Keratinocyte (primary cell): ENCODE measurements around the gene STEEP1. TPM values are rescaled to one million over a fixed set of nuclear protein-coding genes. Genes with fewer than 3 reads are reported as not detected.

Experiments used
- DNase-seq: peaks from one replicate; pipeline ENCODE4 v3.0.0-alpha.2; 2011; ENCODE audit warnings: low read depth, missing footprints, low spot score
- FAIRE-seq: peaks from 2 replicates; lab custom pipeline; 2011; peaks lifted over from hg19 to GRCh38; lab: Jason Lieb, UNC
- H2AFZ ChIP-seq: 2 replicates; pipeline ENCODE4 v1.6.0; 2012; ENCODE audit warnings: low read length, control low read depth, inconsistent platforms; ENCODE audit not compliant: control insufficient read depth
- H3K27ac ChIP-seq: 2 replicates; pipeline ENCODE4 v1.5.1; 2011; ENCODE audit warnings: low read length; ENCODE audit not compliant: control insufficient read depth, insufficient read depth
- H3K27me3 ChIP-seq: 3 replicates; pipeline ENCODE4 v1.6.0; 2011; ENCODE audit warnings: low read length; ENCODE audit not compliant: control insufficient read depth, insufficient read depth; ENCODE audit errors: extremely low read depth
- H3K36me3 ChIP-seq, 2 experiments: 2 replicates in 1 of 2; 3 replicates in 1 of 2; pipeline ENCODE4 v1.5.1; 2011; ENCODE audit warnings: low read length in 2 of 2, mild to moderate bottlenecking in 1 of 2; ENCODE audit not compliant: control insufficient read depth in 2 of 2, insufficient read depth in 2 of 2; ENCODE audit errors: extremely low read depth in 1 of 2
- H3K4me1 ChIP-seq: 3 replicates; pipeline ENCODE4 v1.5.1; 2011; ENCODE audit warnings: low read length; ENCODE audit not compliant: control insufficient read depth, insufficient read depth; ENCODE audit errors: extremely low read depth
- H3K4me2 ChIP-seq: 3 replicates; pipeline ENCODE4 v1.6.0; 2011; ENCODE audit warnings: low read depth, low read length; ENCODE audit not compliant: control insufficient read depth, insufficient read depth; ENCODE audit errors: extremely low read depth
- H3K4me3 ChIP-seq, 3 experiments: fragments of 200-600 bp in 1 of 3; sonication (generic) in 1 of 3; 2 replicates in 2 of 3; 3 replicates in 1 of 3; pipeline ENCODE4 v1.5.1; 2011 to 2016; ENCODE audit warnings: low read length in 3 of 3, mild to moderate bottlenecking in 3 of 3, control low read depth in 2 of 3, inconsistent platforms in 1 of 3, low read depth in 1 of 3, mixed read lengths in 1 of 3, mixed run types in 1 of 3, moderate library complexity in 1 of 3; ENCODE audit not compliant: control insufficient read depth in 2 of 3, insufficient read depth in 2 of 3; ENCODE audit errors: extremely low read depth in 1 of 3
- H3K79me2 ChIP-seq: 2 replicates; pipeline ENCODE4 v1.6.0; 2012; ENCODE audit warnings: low read length; ENCODE audit not compliant: control insufficient read depth, insufficient read depth
- H3K9ac ChIP-seq: 3 replicates; pipeline ENCODE4 v1.6.0; 2011; ENCODE audit warnings: low read length; ENCODE audit not compliant: control insufficient read depth, insufficient read depth; ENCODE audit errors: extremely low read depth
- H3K9me1 ChIP-seq: 3 replicates; pipeline ENCODE4 v1.6.0; 2011; ENCODE audit warnings: low read length; ENCODE audit not compliant: control insufficient read depth, insufficient read depth; ENCODE audit errors: extremely low read depth
- H3K9me3 ChIP-seq: 2 replicates; pipeline ENCODE4 v1.5.1; 2012; ENCODE audit warnings: low read depth, low read length; ENCODE audit not compliant: control insufficient read depth
- H4K20me1 ChIP-seq: 3 replicates; pipeline ENCODE4 v1.6.0; 2011; ENCODE audit warnings: low read length; ENCODE audit not compliant: control insufficient read depth, insufficient read depth; ENCODE audit errors: extremely low read depth
- EZH2 ChIP-seq: IDR thresholded peaks from one replicate; pipeline ENCODE4 v1.6.1; 2012; ENCODE audit warnings: inconsistent platforms, mild to moderate bottlenecking, low read length, moderate library complexity
- dilution Hi-C: fragments of 300-500 bp; cut with MboI; formaldehyde crosslinking; loops from one replicate; pipeline ENCODE4 v1.7.0; 2020; ENCODE audit warnings: low sequenced_read_pairs; ENCODE audit not compliant: extremely low pct_ligation_motif_present
- polyA plus RNA-seq, 5 experiments: library from polyadenylated mRNA; depleted of rRNA in 3 of 5; stranded (reverse) in 3 of 5; stranded (forward) in 1 of 5; unstranded in 1 of 5; fragments of >200 nt; gene quantifications; 1 replicate in 1 of 5; 2 replicates in 3 of 5; 3 replicates in 1 of 5; pipeline versions ENCODE4 v1.2.1 to v1.2.3, GENCODE V29; 2011 to 2012; ENCODE audit warnings: missing spikeins in 2 of 5, low read depth in 1 of 5, low replicate concordance in 1 of 5
- TF ChIP-seq, protein P1 (sequence below), 3 experiments: IDR thresholded peaks in 1 of 3; conservative IDR thresholded peaks in 1 of 3; optimal IDR thresholded peaks in 1 of 3; 2 replicates in 2 of 3; 3 replicates in 1 of 3; pipeline versions ENCODE3 to v1.5.1; 2011; ENCODE audit warnings: low read length in 3 of 3, mild to moderate bottlenecking in 3 of 3, moderate library complexity in 2 of 3, control low read depth in 1 of 3, inconsistent platforms in 1 of 3; ENCODE audit not compliant: insufficient read depth in 2 of 3; ENCODE audit errors: extremely low read depth in 1 of 3

Gene STEEP1
- polyA plus RNA-seq, 1 donor (not counting 4 experiments of a cell fraction or from before 2014, with no cell fraction given), result 23.3 TPM

DNA sequence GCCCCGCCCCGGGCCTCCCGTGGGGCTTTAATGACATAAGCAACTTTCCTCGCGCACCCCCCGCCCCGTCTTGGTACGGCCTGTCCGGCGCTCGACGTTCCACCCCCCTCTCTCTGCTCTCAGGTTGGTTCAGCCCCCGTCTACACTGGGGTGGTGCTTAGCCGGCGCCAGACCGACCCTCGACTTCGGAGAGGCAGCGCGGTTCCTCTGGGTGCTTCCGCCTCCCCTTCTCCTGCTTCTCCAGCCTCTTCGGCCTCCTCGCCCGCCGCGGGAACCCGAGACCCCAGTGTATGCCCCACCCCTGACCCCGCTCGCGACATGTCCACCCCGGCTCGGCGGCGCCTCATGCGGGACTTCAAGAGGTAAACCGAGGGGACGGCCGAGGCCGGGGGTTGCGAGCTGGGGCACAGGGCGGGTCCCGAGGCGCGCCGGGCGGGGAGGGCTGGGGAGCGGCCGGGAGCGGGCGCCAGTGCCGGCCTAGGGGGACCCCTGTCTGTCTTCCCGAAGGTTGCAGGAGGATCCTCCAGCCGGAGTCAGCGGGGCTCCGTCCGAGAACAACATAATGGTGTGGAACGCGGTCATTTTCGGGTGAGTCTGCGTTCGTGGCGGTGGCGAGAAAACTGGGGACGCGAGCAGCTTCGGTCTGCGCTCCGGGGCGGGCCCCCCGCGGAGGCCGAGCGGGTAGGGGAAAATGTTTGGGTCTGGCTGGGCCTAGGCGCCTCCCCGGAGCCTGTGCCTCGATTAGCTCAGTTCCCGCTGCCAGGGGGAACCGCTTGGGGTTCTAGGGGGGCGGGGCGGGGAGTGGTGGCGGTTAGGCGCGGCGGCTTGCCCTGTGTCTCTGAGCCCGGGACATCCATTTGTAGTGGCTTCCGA lies 9.4 kb upstream of the STEEP1 start, which contains the start of gene UBE2A:
UBE2A (plus strand) TSS at position 170 of the 873 bp plus-strand sequence; CDS start at position 319, 149 bp downstream.
- H3K27me3 ChIP-seq, result no peaks in the 10 kb centered on the region
- dilution Hi-C loops, result no loop called here
- peak; percentile 25 for DNase-seq
- H3K9me3 ChIP-seq, result no peaks in the 10 kb centered on the region
- FAIRE-seq, result no peak
- H3K9me1 ChIP-seq, result no peaks in the 10 kb centered on the region
- TF ChIP-seq, protein P1, sequence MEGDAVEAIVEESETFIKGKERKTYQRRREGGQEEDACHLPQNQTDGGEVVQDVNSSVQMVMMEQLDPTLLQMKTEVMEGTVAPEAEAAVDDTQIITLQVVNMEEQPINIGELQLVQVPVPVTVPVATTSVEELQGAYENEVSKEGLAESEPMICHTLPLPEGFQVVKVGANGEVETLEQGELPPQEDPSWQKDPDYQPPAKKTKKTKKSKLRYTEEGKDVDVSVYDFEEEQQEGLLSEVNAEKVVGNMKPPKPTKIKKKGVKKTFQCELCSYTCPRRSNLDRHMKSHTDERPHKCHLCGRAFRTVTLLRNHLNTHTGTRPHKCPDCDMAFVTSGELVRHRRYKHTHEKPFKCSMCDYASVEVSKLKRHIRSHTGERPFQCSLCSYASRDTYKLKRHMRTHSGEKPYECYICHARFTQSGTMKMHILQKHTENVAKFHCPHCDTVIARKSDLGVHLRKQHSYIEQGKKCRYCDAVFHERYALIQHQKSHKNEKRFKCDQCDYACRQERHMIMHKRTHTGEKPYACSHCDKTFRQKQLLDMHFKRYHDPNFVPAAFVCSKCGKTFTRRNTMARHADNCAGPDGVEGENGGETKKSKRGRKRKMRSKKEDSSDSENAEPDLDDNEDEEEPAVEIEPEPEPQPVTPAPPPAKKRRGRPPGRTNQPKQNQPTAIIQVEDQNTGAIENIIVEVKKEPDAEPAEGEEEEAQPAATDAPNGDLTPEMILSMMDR (optimal IDR thresholded peaks at IDR 0.05 in 1 of 3, IDR thresholded peaks at IDR 0.05 in 1 of 3, conservative IDR thresholded peaks at IDR 0.05 in 1 of 3; ENCODE audit: extremely low read depth in 1 of 3, insufficient read depth in 2 of 3, low read length in 3 of 3), result peak; percentile 13 to 47 (median 26)
- no peak for TF ChIP-seq EZH2
- peak within 1 kb of the TSS; percentile 57 to 73 (median 70) for H3K4me3 ChIP-seq
- H3K4me2 ChIP-seq, result peak within 1 kb of the TSS; percentile 78
- no peaks in the 10 kb centered on the region for H3K36me3 ChIP-seq
- H4K20me1 ChIP-seq, result no peaks in the 10 kb centered on the region
- peaks cover 8% of the 10 kb centered on the region for H3K79me2 ChIP-seq
- peak within 1 kb of the TSS; percentile 58 for H3K27ac ChIP-seq
- H2AFZ ChIP-seq, result peak within 1 kb of the TSS; percentile 81
- peak within 1 kb of the TSS; percentile 82 for H3K9ac ChIP-seq
- peaks cover 7% of the 10 kb centered on the region for H3K4me1 ChIP-seq

DNA sequence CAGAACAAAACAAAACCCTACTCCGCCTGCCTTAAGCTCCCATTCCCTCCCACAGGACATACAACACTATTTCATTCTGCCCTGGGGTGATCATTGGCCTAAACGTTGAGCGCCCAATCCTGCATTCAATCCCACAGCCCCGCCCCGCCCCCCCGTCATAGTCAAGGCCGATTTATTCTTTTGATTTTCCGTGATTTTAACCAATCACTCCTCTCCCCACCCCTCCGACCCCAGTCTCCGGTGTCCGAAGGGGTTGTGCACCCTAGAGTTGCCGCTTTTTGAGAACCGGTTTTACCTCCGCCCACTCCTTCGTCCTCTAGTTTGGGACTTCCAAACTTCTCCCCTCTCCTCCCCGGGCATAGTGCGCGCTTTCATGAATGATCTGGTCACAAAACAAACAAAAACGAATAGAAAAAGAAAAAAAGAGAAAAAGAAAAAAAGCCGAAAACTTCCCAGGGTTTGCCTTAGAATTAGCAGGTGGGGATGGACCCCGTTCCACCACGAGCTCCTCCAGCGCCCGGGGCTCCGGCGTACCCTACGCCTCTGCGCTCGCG lies 8.7 kb upstream of the STEEP1 start:
- TF ChIP-seq, protein P1 (optimal IDR thresholded peaks at IDR 0.05 in 1 of 3, IDR thresholded peaks at IDR 0.05 in 1 of 3, conservative IDR thresholded peaks at IDR 0.05 in 1 of 3; ENCODE audit: extremely low read depth in 1 of 3, insufficient read depth in 2 of 3, low read length in 3 of 3), result no peak
- TF ChIP-seq EZH2, result no peak
- FAIRE-seq (no peak), DNase-seq (no peak)
- H3K9me3 ChIP-seq, result no peaks in the 10 kb centered on the region
- peaks cover 7% of the 10 kb centered on the region for H3K4me1 ChIP-seq
- no peaks in the 10 kb centered on the region for H3K36me3 ChIP-seq
- no peaks in the 10 kb centered on the region for H4K20me1 ChIP-seq
- peak overlapping the region; percentile 57 to 73 (median 70) for H3K4me3 ChIP-seq
- dilution Hi-C loops, result no loop called here
- peak overlapping the region; percentile 81 for H2AFZ ChIP-seq
- H3K9ac ChIP-seq, result peak overlapping the region; percentile 82
- H3K27me3 ChIP-seq, result no peaks in the 10 kb centered on the region
- H3K4me2 ChIP-seq, result peak overlapping the region; percentile 78
- peaks cover 8% of the 10 kb centered on the region for H3K79me2 ChIP-seq
- peak overlapping the region; percentile 58 for H3K27ac ChIP-seq
- H3K9me1 ChIP-seq, result no peaks in the 10 kb centered on the region
